ENCODE data around the gene PPARA.

The PPARA gene

DNA sequence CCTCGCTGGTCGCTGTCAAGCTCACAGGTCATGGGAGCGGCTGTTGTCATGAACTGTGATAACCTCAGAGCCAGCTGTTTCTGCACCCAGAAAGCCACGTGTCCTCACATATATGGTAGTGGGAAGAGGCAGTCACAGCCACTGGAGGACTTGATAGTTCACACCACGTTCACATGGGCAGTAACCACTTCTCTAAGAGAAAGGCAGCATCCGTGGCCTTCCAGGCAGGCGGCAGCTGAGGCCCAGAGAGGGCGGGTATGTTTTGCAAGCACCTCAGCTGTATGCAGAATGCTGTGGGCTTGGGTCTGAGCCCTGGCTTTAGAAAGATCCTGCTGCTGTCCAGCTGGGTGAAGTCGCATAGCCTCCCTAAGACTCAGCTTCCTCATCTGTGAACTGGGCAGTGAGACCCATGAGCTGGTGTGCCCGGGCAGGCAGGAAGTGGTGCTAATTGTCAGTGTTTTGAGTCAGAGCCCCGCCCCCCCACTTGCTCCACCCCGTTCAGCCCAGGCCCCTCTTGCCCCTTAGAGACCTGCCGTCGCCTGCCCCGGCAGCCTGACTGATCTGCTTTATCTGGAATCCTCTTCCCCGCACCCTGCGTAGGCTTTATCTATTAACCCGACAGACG lies 130.8 kb downstream of the PPARA start:
- DNase-seq: no peak

DNA sequence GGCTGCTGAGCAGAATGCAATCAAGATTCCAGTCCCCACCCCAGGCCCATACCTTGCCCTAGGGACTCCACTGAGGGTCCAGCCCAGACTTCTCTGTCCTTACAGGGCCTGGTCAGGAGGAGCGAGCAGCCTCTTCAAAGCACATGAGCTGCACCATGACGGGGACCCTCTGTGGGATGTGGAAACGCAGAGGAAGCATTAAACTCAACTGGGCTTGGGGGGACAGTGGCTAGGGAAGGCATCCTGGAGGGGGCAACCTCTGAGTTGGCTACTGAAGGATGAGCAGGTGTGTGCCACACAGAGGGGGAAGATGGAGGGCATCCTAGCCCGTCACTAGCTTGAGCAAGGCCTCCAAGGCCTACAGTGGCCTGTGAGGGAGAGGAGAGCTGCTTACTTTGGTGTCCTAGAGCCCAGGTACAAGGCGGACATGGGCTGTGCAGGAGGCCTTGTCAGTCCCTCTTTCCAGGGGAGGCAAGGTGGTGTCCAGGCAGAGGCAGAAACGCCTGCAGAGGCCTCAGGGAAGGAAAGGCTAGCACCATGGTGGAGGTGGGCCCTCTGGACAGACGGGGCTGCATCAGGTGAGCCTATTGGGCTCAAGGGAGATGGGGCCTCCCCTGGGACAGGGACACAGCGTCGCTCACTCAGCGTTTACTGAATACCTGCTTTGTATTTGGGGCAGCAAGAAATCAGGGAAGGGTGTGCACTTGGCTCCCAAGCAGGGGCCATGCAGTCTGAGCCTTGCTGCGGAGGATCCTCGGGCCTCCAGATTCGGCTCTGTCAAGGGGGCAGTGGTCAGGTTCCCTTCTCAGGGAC lies 131.7 kb downstream of the PPARA start:
- no peak for DNase-seq

DNA sequence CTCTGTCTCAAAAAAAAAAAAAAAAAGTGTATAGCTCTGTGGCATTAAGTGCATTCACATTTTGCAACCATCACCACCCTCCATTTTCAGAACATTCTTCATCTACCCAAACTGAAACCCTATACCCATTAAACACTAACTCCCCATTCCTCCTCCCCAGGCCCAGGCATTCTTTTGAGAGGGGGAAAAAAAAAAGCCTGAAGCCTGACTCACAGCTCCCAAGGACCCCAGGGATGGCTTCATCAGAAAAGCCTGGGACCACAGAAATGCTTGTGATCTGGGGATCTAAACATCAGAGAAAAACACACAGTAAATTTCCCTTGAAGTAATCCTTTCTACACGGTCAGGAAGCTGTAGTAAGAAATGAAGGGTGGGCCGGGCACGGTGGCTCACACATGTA lies 135.7 kb downstream of the PPARA start:
- no peak for DNase-seq

DNA sequence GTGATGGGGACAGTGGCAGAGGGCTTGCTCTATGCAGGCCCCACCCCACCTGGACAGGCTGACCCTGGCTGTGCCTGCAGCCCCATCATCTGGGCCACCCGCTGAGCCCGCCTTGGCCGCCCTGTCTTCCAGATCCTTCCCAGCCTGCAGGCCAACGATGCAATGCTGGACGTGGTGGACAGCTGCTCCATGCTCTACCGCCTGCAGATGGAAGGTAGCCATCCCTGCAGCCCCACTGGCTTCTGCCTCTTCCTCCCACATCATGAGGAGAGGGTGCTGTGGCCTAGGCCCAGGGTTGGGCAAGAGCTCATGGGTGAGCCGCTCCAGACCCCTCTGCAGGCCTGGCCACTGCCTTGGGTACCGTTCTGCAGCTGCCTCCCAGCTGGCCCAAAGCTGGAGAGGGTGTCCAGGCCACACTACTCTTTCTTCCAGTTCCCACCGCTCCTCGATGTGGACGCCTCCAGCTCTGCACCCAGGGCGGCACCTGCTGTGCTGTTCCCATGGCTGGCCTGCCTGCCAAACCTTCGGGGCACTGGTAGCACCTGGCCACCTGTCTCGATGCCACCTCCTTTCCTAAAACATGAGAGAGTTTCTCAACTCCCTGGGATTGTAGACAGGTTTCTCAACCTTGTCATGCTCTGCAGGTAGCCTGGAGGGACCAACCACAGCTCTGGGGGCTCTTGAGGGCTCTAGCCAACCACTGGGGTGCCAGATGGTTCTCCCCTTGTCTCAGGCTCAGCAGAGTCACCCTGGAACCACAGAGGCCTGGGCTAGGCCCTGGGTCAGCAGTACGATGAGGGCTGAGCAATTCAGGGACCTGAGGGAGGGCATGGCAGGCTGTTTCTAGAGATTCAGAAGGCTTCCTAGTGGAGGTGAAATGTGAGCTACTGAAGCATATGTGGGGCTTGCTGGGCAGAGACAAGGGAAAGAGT lies 136.9 kb downstream of the PPARA start:
- no peak for DNase-seq

DNA sequence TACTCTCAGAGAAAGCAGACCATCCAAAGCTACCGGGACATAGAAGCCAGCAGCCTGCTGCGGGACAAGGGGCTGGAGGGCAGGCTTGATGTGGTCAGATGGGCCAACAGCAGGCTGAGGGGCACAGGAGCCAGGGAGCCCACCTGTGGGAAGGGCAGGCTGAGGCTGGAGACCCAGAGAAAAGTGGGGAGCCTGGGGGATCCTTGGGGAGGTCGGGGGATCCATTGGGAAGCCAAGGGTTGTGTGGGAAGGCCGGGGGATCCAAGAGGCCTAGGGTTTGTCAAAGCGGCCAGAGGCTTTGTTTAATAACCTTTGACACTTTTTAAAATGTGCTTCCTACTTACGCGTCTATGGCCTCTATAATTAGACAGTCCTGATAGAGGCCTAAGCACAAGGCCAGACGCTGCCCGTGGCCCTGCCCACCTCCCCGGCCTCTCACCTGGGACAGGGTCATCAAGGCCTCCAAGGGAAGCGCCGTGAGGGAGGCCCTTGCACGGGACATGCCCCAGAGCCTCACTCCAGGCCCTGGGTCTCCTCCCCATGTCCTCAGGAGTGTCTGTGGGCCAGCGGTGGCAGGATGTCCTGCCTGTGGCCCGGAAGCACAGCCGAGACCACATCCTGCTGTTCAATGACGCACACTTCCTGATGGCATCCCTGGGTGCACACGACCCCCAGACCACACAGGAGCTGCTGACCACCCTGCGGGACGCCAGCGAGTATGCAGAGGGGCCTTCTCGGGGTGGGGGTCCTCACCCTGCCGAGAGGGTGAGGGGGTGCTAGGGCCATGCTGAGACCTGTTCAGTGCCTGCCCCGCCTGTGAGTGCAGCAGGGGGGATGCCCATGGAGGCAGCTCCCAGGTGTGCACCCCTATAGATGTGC lies 137.8 kb downstream of the PPARA start:
- no peak for DNase-seq

DNA sequence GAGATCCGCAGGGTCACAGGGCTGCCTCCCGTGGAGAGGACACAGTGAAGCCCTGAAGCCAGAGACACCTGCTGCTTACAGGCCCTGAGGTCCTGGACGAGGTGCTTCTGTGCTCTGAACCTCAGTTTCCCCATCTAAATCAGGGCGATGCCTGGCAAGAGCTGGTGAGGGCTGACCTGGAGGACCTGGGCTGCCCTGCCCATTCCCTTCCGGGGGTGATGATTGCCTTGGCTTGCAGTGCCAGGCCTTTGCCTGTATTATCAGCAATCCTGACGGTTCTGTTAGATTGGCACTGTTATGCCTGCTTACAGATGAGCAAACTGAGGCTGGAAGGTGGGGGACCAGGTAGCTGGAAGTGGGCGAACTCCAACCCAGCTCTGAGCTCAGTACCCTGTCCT lies 138.5 kb downstream of the PPARA start:
- DNase-seq: no peak

DNA sequence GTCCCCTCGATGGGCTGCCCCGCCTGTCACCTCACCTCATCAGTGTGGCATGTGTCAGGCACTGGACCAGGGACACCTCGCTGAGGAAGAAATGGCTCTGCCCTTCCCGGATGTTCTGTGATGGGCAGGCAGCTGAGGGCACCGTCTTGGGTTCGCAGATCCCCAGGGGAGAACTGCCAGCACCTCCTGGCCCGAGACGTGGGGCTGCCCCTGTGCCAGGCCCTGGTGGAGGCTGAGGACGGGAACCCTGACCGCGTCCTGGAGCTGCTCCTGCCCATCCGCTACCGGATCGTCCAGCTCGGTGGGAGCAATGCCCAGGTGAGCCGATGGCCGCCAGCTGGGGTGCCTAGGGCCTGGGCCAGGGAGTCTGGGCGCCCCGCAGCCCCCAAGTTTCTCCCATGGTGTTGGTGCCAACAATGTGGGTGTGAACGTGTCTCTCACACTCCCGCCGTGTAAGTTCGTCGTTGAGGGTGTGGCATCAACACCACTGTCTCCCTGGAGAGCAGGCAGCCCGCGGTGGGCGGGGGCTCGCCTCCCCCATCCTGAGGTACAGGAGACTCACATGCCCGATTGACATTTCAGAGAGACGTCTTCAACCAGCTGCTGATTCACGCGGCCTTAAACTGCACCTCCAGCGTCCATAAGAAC lies 139.0 kb downstream of the PPARA start:
- peak in 1 of 2 experiments; percentile 49 for DNase-seq

DNA sequence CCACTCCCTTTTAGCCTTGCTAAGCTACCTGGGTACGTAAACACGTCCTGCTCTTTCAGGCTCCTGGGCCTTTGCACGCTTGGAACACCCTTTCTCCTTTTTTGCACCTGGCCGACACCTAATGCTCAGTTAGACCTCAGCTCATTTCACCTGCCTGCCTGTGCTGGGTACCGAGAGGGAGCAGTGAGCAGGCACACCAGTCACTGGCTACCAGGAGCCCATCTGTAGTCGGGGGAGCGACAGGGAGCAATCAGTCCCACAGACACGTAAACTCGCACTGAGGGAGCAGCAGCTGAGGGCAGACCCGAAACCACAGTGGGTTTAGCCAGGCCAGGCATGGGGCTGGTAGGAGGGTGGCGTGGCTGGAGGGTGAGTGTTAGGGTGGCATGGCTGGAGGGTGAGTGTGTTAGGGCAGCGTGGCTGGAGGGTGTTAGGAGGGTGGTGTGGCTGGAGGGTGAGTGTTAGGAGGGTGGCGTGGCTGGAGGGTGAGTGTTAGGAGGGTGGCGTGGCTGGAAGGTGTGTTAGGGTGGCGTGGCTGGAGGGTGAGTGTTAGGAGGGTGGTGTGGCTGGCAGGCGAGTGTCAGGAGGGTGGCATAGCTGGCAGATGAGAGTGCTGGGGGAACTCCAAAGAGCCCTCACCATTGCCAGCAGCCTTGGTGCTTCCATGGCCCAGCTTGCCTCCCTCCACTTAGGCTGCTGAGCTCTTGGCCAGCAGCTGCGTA lies 140.0 kb downstream of the PPARA start:
- peak; percentile 17 to 59 for DNase-seq

DNA sequence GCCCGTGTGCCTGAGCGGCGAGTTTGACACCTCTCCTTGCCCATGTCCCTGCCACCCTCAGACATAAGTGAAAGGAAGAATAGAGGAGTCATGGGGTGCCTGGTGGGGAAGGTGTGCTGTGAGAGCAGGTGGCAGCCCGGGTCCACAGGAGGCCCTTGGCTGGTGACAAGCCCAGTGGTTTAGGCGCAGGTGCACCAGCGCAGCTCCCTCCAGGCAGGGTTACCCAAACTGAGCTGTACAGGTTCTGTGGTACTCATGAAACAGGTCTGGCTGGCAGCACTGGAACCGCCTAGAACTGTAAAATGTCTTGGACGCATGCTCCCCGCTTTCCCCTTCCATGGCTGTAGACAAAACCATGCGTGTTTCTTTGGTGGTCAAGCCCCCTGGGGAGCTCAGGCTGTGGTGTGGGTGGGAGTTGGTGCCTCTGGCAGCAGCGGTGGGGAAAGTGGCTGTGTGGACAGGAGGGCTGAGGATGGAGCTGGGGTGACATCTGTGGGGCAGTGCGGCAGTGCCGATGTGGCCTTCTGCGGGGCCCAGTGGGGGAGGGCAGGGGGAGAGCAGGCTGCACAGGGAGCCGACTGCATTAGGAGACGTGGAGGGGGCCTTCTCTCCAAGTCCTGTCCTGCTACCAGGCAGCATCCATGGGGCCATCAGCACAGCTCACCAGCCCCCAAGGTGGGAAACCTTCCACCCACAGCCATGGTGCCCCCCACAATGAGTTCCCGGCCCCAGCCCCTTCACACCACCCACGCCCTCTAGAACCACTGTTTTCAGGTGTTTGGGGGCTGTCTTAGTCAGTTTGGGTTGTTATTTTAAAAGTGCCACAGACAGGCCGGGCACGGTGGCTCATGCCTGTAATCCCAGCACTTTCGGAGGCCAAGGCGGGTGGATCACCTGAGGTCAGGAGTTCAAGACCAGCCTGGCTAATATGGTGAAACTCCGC lies 140.8 kb downstream of the PPARA start:
- DNase-seq: no peak

DNA sequence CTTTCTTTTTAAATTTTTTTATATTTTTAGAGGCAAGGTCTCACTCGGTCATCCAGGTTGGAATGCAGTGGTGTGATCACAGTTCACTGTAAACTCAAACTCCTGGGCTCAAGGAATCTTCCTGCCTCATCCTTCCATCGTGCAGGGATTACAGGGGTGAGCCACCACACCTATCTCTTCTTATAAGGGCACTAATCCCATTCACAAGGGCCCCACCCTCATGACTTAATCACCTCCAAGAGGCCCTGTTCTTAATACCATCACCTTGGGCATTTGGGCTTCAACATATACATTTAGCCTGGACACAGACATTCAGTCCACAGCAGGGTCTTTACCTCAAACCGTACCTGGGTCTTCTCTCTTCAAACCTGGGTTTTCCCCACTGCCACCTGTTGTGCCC lies 141.8 kb downstream of the PPARA start:
- DNase-seq: no peak

DNA sequence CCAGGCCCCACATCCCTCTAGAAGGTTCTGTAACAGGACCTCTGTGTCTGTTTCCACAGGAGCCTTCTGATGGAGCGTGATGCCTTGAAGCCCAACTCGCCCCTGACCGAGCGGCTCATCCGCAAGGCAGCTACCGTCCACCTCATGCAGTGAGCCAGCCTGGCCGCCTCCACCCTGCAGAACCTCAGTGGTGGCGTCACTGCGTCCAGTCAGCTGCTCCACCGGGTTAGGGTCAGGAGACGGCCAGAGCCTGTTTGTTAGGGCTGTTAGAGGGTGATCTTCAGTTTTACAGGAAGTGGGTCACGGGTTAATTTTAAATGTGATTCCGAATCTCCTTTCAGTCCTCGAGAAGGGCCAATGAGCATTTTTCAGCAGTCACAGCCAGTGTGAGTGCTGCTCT lies 142.4 kb downstream of the PPARA start:
- no peak for DNase-seq
